PC-3 (cell line): ENCODE data around the gene CARHSP1. TPM values are rescaled to one million over a fixed set of nuclear protein-coding genes. Genes with fewer than 3 reads are reported as not detected.

ENCODE experiments used
- ATAC-seq: fragments of 200-7000 bp; cut with Tn5 transposase; 2 replicates; pipeline ENCODE4 v1.9.1; 2020; ENCODE audit warnings: mild to moderate bottlenecking, moderate library complexity
- BruUV-seq: library from RNA; stranded (reverse); fragments of 400-500 nt; replicated peaks from 2 replicates; lab custom pipeline; 2021; lab: Mats Ljungman, UMichigan
- CTCF ChIA-PET: fragments of 300-600 bp; sonication (Branson Sonifier 250); formaldehyde crosslinking; loops from one replicate; lab custom pipeline; 2022; ENCODE audit warnings: antibody characterized with exemption; lab: Charles Lee
- POLR2A ChIA-PET: fragments of 300-600 bp; sonication (Branson Sonifier 250); formaldehyde crosslinking; loops from one replicate; lab custom pipeline; 2022; ENCODE audit warnings: antibody characterized with exemption; ENCODE audit not compliant: unreplicated experiment; lab: Charles Lee
- DNase-seq: peaks from one replicate; pipeline ENCODE4 v3.0.0-alpha.2; 2015
- H2AFZ ChIP-seq: fragments of 300-600 bp; sonication (generic); 2 replicates; pipeline ENCODE4 v1.6.0; 2016; ENCODE audit warnings: antibody characterized with exemption, low read length
- H3F3A ChIP-seq: fragments of 300-600 bp; sonication (generic); one replicate; pipeline ENCODE4 v1.6.0; 2017; ENCODE audit warnings: antibody characterized with exemption, low read length, control low read depth, mild to moderate bottlenecking; ENCODE audit not compliant: unreplicated experiment
- H3K27ac ChIP-seq: fragments of 300-600 bp; sonication (generic); 2 replicates; pipeline ENCODE4 v1.5.1; 2016; ENCODE audit warnings: mild to moderate bottlenecking, low read length
- H3K27me3 ChIP-seq: fragments of 300-600 bp; sonication (generic); 2 replicates; pipeline ENCODE4 v1.6.1; 2016; ENCODE audit warnings: low read length, mixed read lengths
- H3K36me3 ChIP-seq: fragments of 300-600 bp; sonication (generic); 2 replicates; pipeline ENCODE4 v1.6.1; 2016; ENCODE audit warnings: low read depth, mixed run types, low read length, mixed read lengths
- H3K4me1 ChIP-seq: fragments of 300-600 bp; sonication (generic); 2 replicates; pipeline ENCODE4 v1.5.1; 2016; ENCODE audit warnings: low read length; ENCODE audit not compliant: insufficient read depth
- H3K4me2 ChIP-seq: fragments of 300-600 bp; sonication (generic); 2 replicates; pipeline ENCODE4 v1.6.0; 2016; ENCODE audit warnings: low read length
- H3K4me3 ChIP-seq: fragments of 300-600 bp; sonication (generic); 2 replicates; pipeline ENCODE4 v1.5.1; 2016; ENCODE audit warnings: mild to moderate bottlenecking, low read length, mixed read lengths
- H3K79me2 ChIP-seq: fragments of 300-600 bp; sonication (generic); 2 replicates; pipeline ENCODE4 v1.6.1; 2017; ENCODE audit warnings: low read length, mixed read lengths
- H3K9ac ChIP-seq: fragments of 300-600 bp; sonication (generic); 2 replicates; pipeline ENCODE4 v1.6.0; 2016; ENCODE audit warnings: mild to moderate bottlenecking, low read length
- H3K9me2 ChIP-seq: fragments of 300-600 bp; sonication (generic); replicated peaks from 2 replicates; pipeline ENCODE4 v1.6.1; 2016; ENCODE audit warnings: mixed run types, low read length, mixed read lengths
- H3K9me3 ChIP-seq: fragments of 300-600 bp; sonication (generic); 2 replicates; pipeline ENCODE4 v1.6.1; 2016; ENCODE audit warnings: low read length, mixed read lengths
- H4K20me1 ChIP-seq: fragments of 300-600 bp; sonication (generic); 2 replicates; pipeline ENCODE4 v1.6.1; 2016; ENCODE audit warnings: low read length, mixed read lengths
- EZH2 ChIP-seq: fragments of 300-600 bp; sonication (generic); IDR thresholded peaks from one replicate; pipeline ENCODE4 v1.6.1; 2017; ENCODE audit warnings: antibody characterized with exemption, mild to moderate bottlenecking, low read length; ENCODE audit not compliant: unreplicated experiment
- EZH2phosphoT487 ChIP-seq: fragments of 300-600 bp; sonication (generic); IDR thresholded peaks from 2 replicates; pipeline ENCODE4 v1.6.1; 2018; ENCODE audit warnings: mild to moderate bottlenecking, antibody characterized with exemption, low read length, borderline replicate concordance
- intact Hi-C: fragments of 100-400 bp; cut with micrococcal nuclease; formaldehyde crosslinking; loops from 2 replicates; pipeline ENCODE4 v1.9.0; 2023
- total RNA-seq: library from RNA; depleted of rRNA; stranded (reverse); fragments of >200 nt; gene quantifications from 2 replicates; pipeline ENCODE4 v1.2.3, GENCODE V29; 2014
- TF ChIP-seq, protein P1 (sequence below): fragments of 300-600 bp; sonication (generic); conservative IDR thresholded peaks from 2 replicates; pipeline ENCODE4 v1.5.1; 2017; ENCODE audit warnings: antibody characterized with exemption, low read depth, mild to moderate bottlenecking, low read length

Gene CARHSP1
- total RNA-seq, 1 experiment from 2014 or later, result 142 TPM

DNA sequence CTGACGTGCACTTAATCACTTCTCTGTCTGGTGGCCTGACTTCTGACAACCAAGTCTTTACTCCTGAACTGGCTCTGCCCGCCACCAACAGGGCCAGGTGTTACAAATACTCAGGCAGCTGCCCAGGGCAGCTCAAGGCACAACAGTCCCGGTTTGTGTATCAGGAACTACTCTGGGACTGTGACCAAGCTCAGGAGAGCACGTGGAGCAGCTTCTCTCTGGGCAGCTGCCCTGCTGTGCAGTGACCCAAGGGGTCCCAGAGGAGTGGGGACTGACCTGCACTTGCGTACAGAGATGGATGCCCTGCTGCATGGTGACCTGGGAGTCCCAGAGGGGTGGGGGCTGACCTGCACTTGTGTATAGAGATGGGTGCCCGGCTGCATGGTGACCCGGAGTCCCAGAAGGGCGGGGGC is 35.2 kb upstream of the CARHSP1 start:
- Histone ChIP-seq H3K36me3 (peaks cover 55% of the 10 kb centered on the region), H3K27ac (no peak overlapping the region), H3K4me2 (no peak overlapping the region), H3K9ac (no peak overlapping the region), H3K4me1 (no peaks in the 10 kb centered on the region), H2AFZ (no peak overlapping the region), H4K20me1 (0 out of 2 replicates have a peak, but pooled peaks cover 4% of the 10 kb centered on the region), H3F3A (no peaks in the 10 kb centered on the region), H3K4me3 (no peak overlapping the region), H3K9me3 (no peaks in the 10 kb centered on the region), H3K79me2 (no peaks in the 10 kb centered on the region; the same call in 1 of the 2 replicates), H3K27me3 (no peaks in the 10 kb centered on the region), H3K9me2 (no peaks in the 10 kb centered on the region)
- BruUV-seq, result no TSS peak
- CTCF ChIA-PET, result no interaction called here
- POLR2A ChIA-PET, result no interaction called here
- intact Hi-C loops, result no loop called here
- DNase-seq (no peak), ATAC-seq (no peak)
- no peak for TF ChIP-seq EZH2
- TF ChIP-seq EZH2phosphoT487, result no peak
- TF ChIP-seq, protein P1, sequence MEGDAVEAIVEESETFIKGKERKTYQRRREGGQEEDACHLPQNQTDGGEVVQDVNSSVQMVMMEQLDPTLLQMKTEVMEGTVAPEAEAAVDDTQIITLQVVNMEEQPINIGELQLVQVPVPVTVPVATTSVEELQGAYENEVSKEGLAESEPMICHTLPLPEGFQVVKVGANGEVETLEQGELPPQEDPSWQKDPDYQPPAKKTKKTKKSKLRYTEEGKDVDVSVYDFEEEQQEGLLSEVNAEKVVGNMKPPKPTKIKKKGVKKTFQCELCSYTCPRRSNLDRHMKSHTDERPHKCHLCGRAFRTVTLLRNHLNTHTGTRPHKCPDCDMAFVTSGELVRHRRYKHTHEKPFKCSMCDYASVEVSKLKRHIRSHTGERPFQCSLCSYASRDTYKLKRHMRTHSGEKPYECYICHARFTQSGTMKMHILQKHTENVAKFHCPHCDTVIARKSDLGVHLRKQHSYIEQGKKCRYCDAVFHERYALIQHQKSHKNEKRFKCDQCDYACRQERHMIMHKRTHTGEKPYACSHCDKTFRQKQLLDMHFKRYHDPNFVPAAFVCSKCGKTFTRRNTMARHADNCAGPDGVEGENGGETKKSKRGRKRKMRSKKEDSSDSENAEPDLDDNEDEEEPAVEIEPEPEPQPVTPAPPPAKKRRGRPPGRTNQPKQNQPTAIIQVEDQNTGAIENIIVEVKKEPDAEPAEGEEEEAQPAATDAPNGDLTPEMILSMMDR, result no peak

DNA sequence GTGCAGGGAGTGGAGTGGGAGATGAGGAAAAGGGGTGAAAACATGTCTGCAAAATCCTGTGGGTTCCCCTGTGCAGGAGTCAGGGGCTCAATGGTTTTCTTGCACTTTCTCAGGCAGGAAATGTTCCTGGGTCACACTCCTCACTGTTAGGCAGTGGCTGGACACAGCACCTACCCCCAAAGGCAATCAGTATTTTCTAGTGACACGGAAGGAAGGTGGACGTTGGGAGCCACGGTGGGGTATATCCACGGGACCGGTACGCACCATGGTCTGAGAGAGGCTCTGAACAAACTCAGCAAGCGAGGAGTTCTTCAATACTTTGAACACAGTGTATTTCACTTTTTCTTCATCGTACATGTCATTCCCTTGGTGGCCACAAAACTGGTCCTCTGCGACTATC is 34.2 kb upstream of the CARHSP1 start:
- H3K9ac ChIP-seq, result no peak overlapping the region
- ChIA-PET POLR2A (no interaction called here), CTCF (no interaction called here)
- no peaks in the 10 kb centered on the region for H3K9me3 ChIP-seq
- TF ChIP-seq, protein P1, result no peak
- TF ChIP-seq EZH2phosphoT487 (no peak), EZH2 (no peak)
- H3K4me2 ChIP-seq, result no peak overlapping the region
- DNase-seq (no peak), ATAC-seq (no peak)
- H3K79me2 ChIP-seq, result no peaks in the 10 kb centered on the region
- H3K27me3 ChIP-seq, result no peaks in the 10 kb centered on the region
- H3K9me2 ChIP-seq, result no peaks in the 10 kb centered on the region
- no peak overlapping the region for H2AFZ ChIP-seq
- H3K27ac ChIP-seq, result no peak overlapping the region
- BruUV-seq, result no TSS peak
- intact Hi-C loops, result no loop called here
- peaks cover 49% of the 10 kb centered on the region for H3K36me3 ChIP-seq
- no peaks in the 10 kb centered on the region for H3F3A ChIP-seq
- H3K4me3 ChIP-seq, result no peak overlapping the region
- no peaks in the 10 kb centered on the region for H3K4me1 ChIP-seq
- no peaks in the 10 kb centered on the region for H4K20me1 ChIP-seq

DNA sequence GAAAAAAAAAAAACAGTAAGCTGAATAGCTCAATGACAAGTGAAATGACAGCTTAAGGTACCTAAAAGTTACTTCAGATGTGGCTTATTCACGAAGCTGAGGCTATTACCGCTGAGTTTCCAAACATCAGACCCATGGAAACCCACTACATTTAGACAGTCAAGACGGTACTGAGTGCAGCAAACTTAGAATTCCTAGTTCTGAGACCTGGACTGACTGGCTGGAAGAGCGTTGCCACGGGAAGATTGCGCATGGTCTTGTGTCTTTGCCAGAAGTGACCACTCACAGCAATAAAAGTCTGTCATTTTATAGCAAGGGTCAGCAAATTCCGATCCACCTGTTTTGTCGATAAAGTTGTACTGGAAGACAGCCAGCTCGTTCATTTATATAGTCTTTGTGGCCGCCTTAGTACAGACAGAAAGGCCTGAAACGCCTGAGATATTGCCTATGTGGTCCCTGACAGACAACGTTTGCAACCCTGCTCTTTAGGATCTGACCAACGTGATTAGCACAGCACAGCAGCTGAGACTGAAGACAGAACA is 32.6 kb upstream of the CARHSP1 start:
- Histone ChIP-seq H3F3A (no peaks in the 10 kb centered on the region), H3K9ac (no peak overlapping the region), H3K9me3 (no peaks in the 10 kb centered on the region), H3K4me3 (no peak overlapping the region), H3K79me2 (no peaks in the 10 kb centered on the region), H3K36me3 (peaks cover 53% of the 10 kb centered on the region), H3K9me2 (no peaks in the 10 kb centered on the region), H3K4me1 (no peaks in the 10 kb centered on the region), H4K20me1 (no peaks in the 10 kb centered on the region), H2AFZ (no peak overlapping the region), H3K4me2 (no peak overlapping the region), H3K27me3 (no peaks in the 10 kb centered on the region), H3K27ac (no peak overlapping the region)
- intact Hi-C loops, result no loop called here
- TF ChIP-seq EZH2phosphoT487, result no peak
- no peak for TF ChIP-seq EZH2
- TF ChIP-seq, protein P1, result no peak
- ATAC-seq (no peak), DNase-seq (no peak)
- BruUV-seq, result no TSS peak
- POLR2A ChIA-PET, result no interaction called here
- CTCF ChIA-PET, result no interaction called here
